Measurements from ENCODE around the gene COPS4.
A peak's percentile ranks its signal among the peaks of the same experiment; 100 is the strongest.

COPS4 gene

GRCh38 chr4:83118869-83119268 is 83.9 kb downstream of the COPS4 start:
- no peaks in the 10 kb centered on the region for H3K9me3 Mint-ChIP-seq
- peaks cover 44% of the 10 kb centered on the region for H3K4me1 Mint-ChIP-seq
- H3K27ac Mint-ChIP-seq: peak overlapping the region; percentile 3
- no peak overlapping the region for H3K4me3 Mint-ChIP-seq
- no peaks in the 10 kb centered on the region for H3K27me3 Mint-ChIP-seq
- H3K36me3 Mint-ChIP-seq: no peaks in the 10 kb centered on the region

GRCh38 chr4:83121246-83121645 is 86.3 kb downstream of the COPS4 start:
- H3K4me1 Mint-ChIP-seq: peaks cover 35% of the 10 kb centered on the region
- H3K27me3 Mint-ChIP-seq: no peaks in the 10 kb centered on the region
- H3K27ac Mint-ChIP-seq: no peak overlapping the region
- no peaks in the 10 kb centered on the region for H3K9me3 Mint-ChIP-seq
- H3K4me3 Mint-ChIP-seq: no peak overlapping the region
- H3K36me3 Mint-ChIP-seq: no peaks in the 10 kb centered on the region

- H3K27me3 Mint-ChIP-seq: no peaks in the 10 kb centered on the region
- no peaks in the 10 kb centered on the region for H3K36me3 Mint-ChIP-seq
- H3K9me3 Mint-ChIP-seq: no peaks in the 10 kb centered on the region
- H3K27ac Mint-ChIP-seq: peak overlapping the region; percentile 55
- H3K4me1 Mint-ChIP-seq: peaks cover 26% of the 10 kb centered on the region
- no peak overlapping the region for H3K4me3 Mint-ChIP-seq
Observed at GRCh38 chr4:83124111-83124780, 89.3 kb downstream of the COPS4 start.

Measured in activated naive CD4-positive, alpha-beta T cell treated with anti-CD3 and anti-CD28 coated beads, Interleukin-2, amount 50 U/mL, for 24 hours (primary cell).